Erythroblast (primary cell): ENCODE measurements around the gene FXR1.

Experiments used
- GATA1 ChIP-seq: IDR thresholded peaks from 2 replicates; pipeline ENCODE4 v1.6.1; 2011; ENCODE audit warnings: low read depth, mild to moderate bottlenecking, control low read depth, low read length, moderate library complexity
- POLR2A ChIP-seq: IDR thresholded peaks from 2 replicates; pipeline ENCODE4 v1.6.1; 2011; ENCODE audit warnings: mild to moderate bottlenecking, low read length

DNA sequence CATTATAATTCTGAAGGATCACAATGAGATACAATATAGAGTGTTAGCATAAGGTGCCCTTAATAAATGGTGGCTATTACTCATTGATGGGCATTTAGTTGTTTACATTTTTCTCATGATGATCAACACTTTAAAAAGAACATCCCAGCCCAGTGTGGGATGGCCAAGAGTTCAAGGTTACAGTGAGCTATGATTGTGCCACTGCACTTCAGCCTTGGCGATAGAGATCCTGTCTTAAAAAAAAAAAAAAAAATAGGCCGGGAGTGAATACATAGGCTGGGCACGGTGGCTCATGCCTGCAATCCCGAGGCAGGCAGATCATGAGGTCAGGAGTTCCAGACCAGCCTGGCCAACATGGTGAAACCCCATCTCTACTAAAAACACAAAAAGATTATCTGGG, 1.6 kb upstream of the FXR1 start:
- TF ChIP-seq POLR2A (no peak), GATA1 (no peak)
